ENCODE results near the gene SLC35F3. TPM values are rescaled to one million over a fixed set of nuclear protein-coding genes. Genes with fewer than 3 reads are reported as not detected.

SLC35F3 gene
- 4.3 to 5.3 TPM (median 4.6 TPM) in 5 replicates for total RNA-seq (2022; extraction: Qiagen RNA extraction)

DNA sequence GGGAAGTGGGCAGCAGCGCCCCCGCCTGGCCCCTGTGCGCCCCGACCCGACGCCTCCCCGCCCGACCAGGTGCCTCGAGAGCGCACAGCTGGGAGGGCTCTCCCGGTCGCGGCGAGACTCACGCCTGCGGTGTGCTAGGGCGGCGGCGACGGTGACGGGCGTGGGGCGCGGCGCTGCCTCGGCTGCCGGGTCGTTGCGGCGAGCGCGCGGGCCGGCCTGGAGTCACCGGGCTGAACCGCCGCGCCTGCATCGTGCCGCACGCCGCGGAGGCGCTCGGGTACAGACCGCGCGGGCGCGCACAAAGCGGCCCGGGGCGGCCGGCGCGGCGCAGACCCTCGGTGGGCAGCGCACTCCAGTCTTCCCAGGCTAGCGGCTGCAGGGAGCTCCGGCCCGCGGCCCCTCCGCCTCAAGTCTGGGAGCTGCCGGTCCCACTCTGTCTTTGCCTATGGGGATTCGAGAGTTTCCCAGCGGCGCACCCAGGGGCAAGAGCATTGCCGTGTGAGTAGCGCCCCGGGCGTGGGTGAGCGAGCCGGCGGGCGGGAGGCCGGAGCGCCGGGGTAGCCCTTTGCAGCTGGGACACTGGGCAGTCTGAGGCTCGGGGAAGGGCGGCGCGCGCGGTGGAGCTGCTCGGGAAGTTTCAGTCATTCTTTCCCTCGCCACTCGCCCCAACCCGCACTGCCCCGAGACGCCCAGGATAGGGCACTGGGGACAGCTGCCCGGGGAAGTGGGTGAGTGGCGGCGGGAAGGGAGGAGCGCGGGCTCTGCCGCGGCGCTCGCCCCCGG, at the start of gene SLC35F3:
Gene SLC35F3, plus strand, starts transcription at position 44 of the 783 bp plus-strand sequence.

GRCh38 chr1:234373064-234373958, 468.8 kb downstream of the SLC35F3 start, which contains the start of gene COA6:
TSS of gene COA6 (plus strand) at chr1:234373456. CDS start at chr1:234373467, 11 bp downstream.

Data from A549 treated with Hydrocortisone at 1 μM for 4 hours (cell line).